ENCODE data around the gene UBXN4.

- TF ChIP-seq BRD4 (CRISPR knock-in tag; IDR thresholded peaks at IDR 0.05) = no peak
- no peak for TF ChIP-seq SNAPC5 (CRISPR knock-in tag; IDR thresholded peaks at IDR 0.05; ENCODE audit: borderline replicate concordance)
- TF ChIP-seq ZSCAN29 (CRISPR knock-in tag; conservative IDR thresholded peaks at IDR 0.05) = no peak
- no peak for TF ChIP-seq BCL3 (CRISPR knock-in tag; IDR thresholded peaks at IDR 0.05)
- TF ChIP-seq KAT7 (CRISPR knock-in tag; IDR thresholded peaks at IDR 0.05; ENCODE audit: borderline replicate concordance) = no peak
- TF ChIP-seq CEBPB (IDR thresholded peaks at IDR 0.05; ENCODE audit: borderline replicate concordance, low read depth, low read length) = no peak
- TF ChIP-seq TCF7L2 (IDR thresholded peaks at IDR 0.05; ENCODE audit: low read depth, low read length) = no peak
- no peak for TF ChIP-seq GABPA (IDR thresholded peaks at IDR 0.05; ENCODE audit: low read depth, low read length)
- TF ChIP-seq GABPA (CRISPR knock-in tag; IDR thresholded peaks at IDR 0.05; ENCODE audit: low read depth) = no peak
- TF ChIP-seq, protein P1, sequence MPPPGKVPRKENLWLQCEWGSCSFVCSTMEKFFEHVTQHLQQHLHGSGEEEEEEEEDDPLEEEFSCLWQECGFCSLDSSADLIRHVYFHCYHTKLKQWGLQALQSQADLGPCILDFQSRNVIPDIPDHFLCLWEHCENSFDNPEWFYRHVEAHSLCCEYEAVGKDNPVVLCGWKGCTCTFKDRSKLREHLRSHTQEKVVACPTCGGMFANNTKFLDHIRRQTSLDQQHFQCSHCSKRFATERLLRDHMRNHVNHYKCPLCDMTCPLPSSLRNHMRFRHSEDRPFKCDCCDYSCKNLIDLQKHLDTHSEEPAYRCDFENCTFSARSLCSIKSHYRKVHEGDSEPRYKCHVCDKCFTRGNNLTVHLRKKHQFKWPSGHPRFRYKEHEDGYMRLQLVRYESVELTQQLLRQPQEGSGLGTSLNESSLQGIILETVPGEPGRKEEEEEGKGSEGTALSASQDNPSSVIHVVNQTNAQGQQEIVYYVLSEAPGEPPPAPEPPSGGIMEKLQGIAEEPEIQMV (CRISPR knock-in tag; IDR thresholded peaks at IDR 0.05; ENCODE audit: low read depth) = no peak
Measured at GRCh38 chr2:135732561-135732960, 9.1 kb upstream of the UBXN4 start.

Data from HepG2 (cell line).